Activated naive CD4-positive, alpha-beta T cell treated with anti-CD3 and anti-CD28 coated beads for 36 hours (primary cell): Measurements from ENCODE around the gene CROCC. TPM values are rescaled to one million over a fixed set of nuclear protein-coding genes. Genes with fewer than 3 reads are reported as not detected.
"Not testable (repeated sequence)": the region's sequence is repeated elsewhere in the genome, so short reads cannot be mapped to it uniquely, and the experiment has no call there.

Experiments
- CTCF ChIA-PET: fragments of 350-600 bp; sonication (Branson Sonifier 250); formaldehyde crosslinking; loops from one replicate; lab custom pipeline; 2021; ENCODE audit warnings: antibody characterized with exemption; lab: Charles Lee
- DNase-seq: peaks from one replicate; pipeline ENCODE4 v3.0.0-alpha.2; 2020
- H3K27ac Mint-ChIP-seq: one replicate; pipeline ENCODE4 v1.8.0; 2021; ENCODE audit warnings: mild to moderate bottlenecking, mixed read lengths
- H3K27me3 Mint-ChIP-seq: one replicate; pipeline ENCODE4 v1.8.0; 2021; ENCODE audit warnings: low read depth, mixed read lengths
- H3K36me3 Mint-ChIP-seq: one replicate; pipeline ENCODE4 v1.8.0; 2021; ENCODE audit warnings: low read depth, mixed read lengths
- H3K4me1 Mint-ChIP-seq: one replicate; pipeline ENCODE4 v1.8.0; 2021; ENCODE audit warnings: low read depth, mixed read lengths
- H3K4me3 Mint-ChIP-seq: one replicate; pipeline ENCODE4 v1.8.0; 2021; ENCODE audit warnings: mild to moderate bottlenecking, moderate library complexity, mixed read lengths
- H3K9me3 Mint-ChIP-seq: one replicate; pipeline ENCODE4 v1.8.0; 2021; ENCODE audit warnings: mixed read lengths
- intact Hi-C: fragments of 100-400 bp; cut with micrococcal nuclease; formaldehyde crosslinking; loops from one replicate; pipeline ENCODE4 v1.15.1; 2023
- total RNA-seq, 2 experiments: library from RNA; stranded (reverse); gene quantifications; one replicate each; pipeline ENCODE4 v1.2.3, GENCODE V29; 2021

The CROCC gene
- total RNA-seq, 2 experiments from 2014 or later, result 15.5 to 15.7 TPM

GRCh38 chr1:16903054-16903453, 18.7 kb upstream of the CROCC start:
- H3K27ac Mint-ChIP-seq, result no peak overlapping the region
- peak; percentile 52 for DNase-seq
- CTCF ChIA-PET, result interaction anchor here (0.5 to 0.6 kb wide), 2 partner anchors 150 to 831 kb away, joined by 3 read pairs; no protein-coding TSS in a partner anchor
- H3K9me3 Mint-ChIP-seq, result no peaks in the 10 kb centered on the region
- peak overlapping the region; percentile 46 for H3K4me3 Mint-ChIP-seq
- intact Hi-C loops, result loop anchor here (5.0 to 10.0 kb wide), 3 partner anchors 391 to 1068 kb away; partner anchors contain the start of gene RNU1-1
- H3K27me3 Mint-ChIP-seq, result no peaks in the 10 kb centered on the region
- peaks cover 37% of the 10 kb centered on the region for H3K4me1 Mint-ChIP-seq
- H3K36me3 Mint-ChIP-seq, result no peaks in the 10 kb centered on the region

GRCh38 chr1:16903458-16903796, 18.3 kb upstream of the CROCC start:
- intact Hi-C loops, result loop anchor here (5.0 to 10.0 kb wide), 3 partner anchors 391 to 1069 kb away; partner anchors contain the start of gene RNU1-1
- no peak overlapping the region for H3K27ac Mint-ChIP-seq

GRCh38 chr1:16904560-16905109, 17.1 kb upstream of the CROCC start:
- CTCF ChIA-PET, result interaction anchor here (0.7 kb wide), 1 partner anchor 47 kb away, joined by 3 read pairs; no protein-coding TSS in a partner anchor
- Mint-ChIP-seq H3K27ac (no peak overlapping the region), H3K4me1 (peaks cover 32% of the 10 kb centered on the region), H3K4me3 (no peak overlapping the region), H3K36me3 (no peaks in the 10 kb centered on the region), H3K27me3 (no peaks in the 10 kb centered on the region), H3K9me3 (no peaks in the 10 kb centered on the region)
- intact Hi-C loops, result loop anchor here (1.0 to 10.0 kb wide), 9 partner anchors 8 to 1380 kb away; partner anchors contain the start of genes CASP9, CROCC, NECAP2 and RNU1-1
- peak; percentile 100 for DNase-seq

More at GRCh38 chr1:16903458-16903796, 18.3 kb upstream of the CROCC start:
- Mint-ChIP-seq H3K4me3 (no peak overlapping the region), H3K27me3 (no peaks in the 10 kb centered on the region), H3K4me1 (peaks cover 33% of the 10 kb centered on the region), H3K36me3 (no peaks in the 10 kb centered on the region), H3K9me3 (no peaks in the 10 kb centered on the region)
- DNase-seq, result no peak
- CTCF ChIA-PET, result interaction anchor here (0.5 to 0.7 kb wide), 3 partner anchors 54 to 831 kb away, joined by 3 to 4 read pairs (median 3); no protein-coding TSS in a partner anchor

GRCh38 chr1:16905110-16905867, 16.4 kb upstream of the CROCC start:
- H3K4me3 Mint-ChIP-seq, result no peak overlapping the region
- CTCF ChIA-PET, result interaction anchor here (0.7 kb wide), 1 partner anchor 47 kb away, joined by 3 read pairs; no protein-coding TSS in a partner anchor
- H3K27me3 Mint-ChIP-seq, result no peaks in the 10 kb centered on the region
- peak; percentile 50 for DNase-seq
- intact Hi-C loops, result loop anchor here (1.0 to 10.0 kb wide), 6 partner anchors 16 to 1380 kb away; partner anchors contain the start of genes CASP9, CROCC, NECAP2 and SZRD1
- H3K27ac Mint-ChIP-seq, result no peak overlapping the region
- H3K36me3 Mint-ChIP-seq, result no peaks in the 10 kb centered on the region
- H3K4me1 Mint-ChIP-seq, result peaks cover 35% of the 10 kb centered on the region
- H3K9me3 Mint-ChIP-seq, result no peaks in the 10 kb centered on the region

- Mint-ChIP-seq H3K27ac (no peak overlapping the region), H3K27me3 (no peaks in the 10 kb centered on the region), H3K4me1 (peaks cover 29% of the 10 kb centered on the region), H3K9me3 (no peaks in the 10 kb centered on the region), H3K36me3 (no peaks in the 10 kb centered on the region), H3K4me3 (no peak overlapping the region)
- CTCF ChIA-PET, result interaction anchor here (0.7 kb wide), 1 partner anchor 17 kb away, joined by 3 read pairs; no protein-coding TSS in a partner anchor
- DNase-seq, result peak; percentile 60
- intact Hi-C loops, result loop anchor here (1.0 to 10.0 kb wide), 6 partner anchors 15 to 1381 kb away; partner anchors contain the start of genes CASP9, CROCC, NECAP2 and SZRD1
These were observed 15.6 kb upstream of the CROCC start for GRCh38 chr1:16905868-16906702.

GRCh38 chr1:16906873-16907272, 14.9 kb upstream of the CROCC start:
- H3K4me1 Mint-ChIP-seq, result peaks cover 22% of the 10 kb centered on the region
- no peaks in the 10 kb centered on the region for H3K27me3 Mint-ChIP-seq
- intact Hi-C loops, result loop anchor here (5.0 to 10.0 kb wide), 4 partner anchors 465 to 1072 kb away; partner anchors contain the start of genes NECAP2 and SZRD1
- no peak for DNase-seq
- no peaks in the 10 kb centered on the region for H3K9me3 Mint-ChIP-seq
- no peaks in the 10 kb centered on the region for H3K36me3 Mint-ChIP-seq
- CTCF ChIA-PET, result no interaction called here
- H3K4me3 Mint-ChIP-seq, result no peak overlapping the region
- no peak overlapping the region for H3K27ac Mint-ChIP-seq

GRCh38 chr1:16907870-16908758, 13.6 kb upstream of the CROCC start:
- intact Hi-C loops, result loop anchor here (5.0 to 10.0 kb wide), 4 partner anchors 466 to 1073 kb away; partner anchors contain the start of genes NECAP2 and SZRD1
- H3K36me3 Mint-ChIP-seq, result no peaks in the 10 kb centered on the region
- H3K9me3 Mint-ChIP-seq, result no peaks in the 10 kb centered on the region
- no peak overlapping the region for H3K4me3 Mint-ChIP-seq
- DNase-seq, result no peak
- no peak overlapping the region for H3K27ac Mint-ChIP-seq
- H3K4me1 Mint-ChIP-seq, result peaks cover 22% of the 10 kb centered on the region
- no peaks in the 10 kb centered on the region for H3K27me3 Mint-ChIP-seq
- CTCF ChIA-PET, result no interaction called here

GRCh38 chr1:16911851-16912721, 9.6 kb upstream of the CROCC start:
- H3K4me1 Mint-ChIP-seq, result peaks cover 33% of the 10 kb centered on the region
- H3K4me3 Mint-ChIP-seq, DNase-seq, H3K27ac Mint-ChIP-seq, H3K36me3 Mint-ChIP-seq, H3K27me3 Mint-ChIP-seq, CTCF ChIA-PET, H3K9me3 Mint-ChIP-seq: not testable (repeated sequence)
- intact Hi-C loops, result loop anchor here (5.0 kb wide), 2 partner anchors 140 to 525 kb away; partner anchors contain the start of genes RCC2 and SDHB

- H3K27ac Mint-ChIP-seq, H3K27me3 Mint-ChIP-seq, DNase-seq, CTCF ChIA-PET, H3K36me3 Mint-ChIP-seq, H3K9me3 Mint-ChIP-seq: not testable (repeated sequence)
- H3K4me1 Mint-ChIP-seq, result peaks cover 31% of the 10 kb centered on the region
- peak overlapping the region; percentile 88 for H3K4me3 Mint-ChIP-seq
- intact Hi-C loops, result loop anchor here (1.0 to 5.0 kb wide), 3 partner anchors 8 to 525 kb away; partner anchors contain the start of genes RCC2 and SDHB
These were observed 9.0 kb upstream of the CROCC start for GRCh38 chr1:16912742-16913141.

- no peaks in the 10 kb centered on the region for H3K27me3 Mint-ChIP-seq
- no peak for DNase-seq
- H3K9me3 Mint-ChIP-seq, result no peaks in the 10 kb centered on the region
- intact Hi-C loops, result loop anchor here (1.0 to 5.0 kb wide), 3 partner anchors 9 to 524 kb away; partner anchors contain the start of genes RCC2 and SDHB
- CTCF ChIA-PET, result interaction anchor here (0.7 kb wide), 1 partner anchor 292 kb away, joined by 3 read pairs; no protein-coding TSS in a partner anchor
- H3K36me3 Mint-ChIP-seq, result no peaks in the 10 kb centered on the region
- H3K27ac Mint-ChIP-seq, result no peak overlapping the region
- peak overlapping the region; percentile 88 for H3K4me3 Mint-ChIP-seq
- H3K4me1 Mint-ChIP-seq, result peaks cover 30% of the 10 kb centered on the region
These were observed 8.4 kb upstream of the CROCC start for GRCh38 chr1:16913181-16913832.
